Measurements from ENCODE around the gene IKBKE.

Gene IKBKE

GRCh38 chr1:206435445-206435844 lies 34.8 kb upstream of the IKBKE start:
- no peak overlapping the region for H3K4me3 ChIP-seq (ENCODE audit: low read depth, low read length)
- TF ChIP-seq, protein P1, sequence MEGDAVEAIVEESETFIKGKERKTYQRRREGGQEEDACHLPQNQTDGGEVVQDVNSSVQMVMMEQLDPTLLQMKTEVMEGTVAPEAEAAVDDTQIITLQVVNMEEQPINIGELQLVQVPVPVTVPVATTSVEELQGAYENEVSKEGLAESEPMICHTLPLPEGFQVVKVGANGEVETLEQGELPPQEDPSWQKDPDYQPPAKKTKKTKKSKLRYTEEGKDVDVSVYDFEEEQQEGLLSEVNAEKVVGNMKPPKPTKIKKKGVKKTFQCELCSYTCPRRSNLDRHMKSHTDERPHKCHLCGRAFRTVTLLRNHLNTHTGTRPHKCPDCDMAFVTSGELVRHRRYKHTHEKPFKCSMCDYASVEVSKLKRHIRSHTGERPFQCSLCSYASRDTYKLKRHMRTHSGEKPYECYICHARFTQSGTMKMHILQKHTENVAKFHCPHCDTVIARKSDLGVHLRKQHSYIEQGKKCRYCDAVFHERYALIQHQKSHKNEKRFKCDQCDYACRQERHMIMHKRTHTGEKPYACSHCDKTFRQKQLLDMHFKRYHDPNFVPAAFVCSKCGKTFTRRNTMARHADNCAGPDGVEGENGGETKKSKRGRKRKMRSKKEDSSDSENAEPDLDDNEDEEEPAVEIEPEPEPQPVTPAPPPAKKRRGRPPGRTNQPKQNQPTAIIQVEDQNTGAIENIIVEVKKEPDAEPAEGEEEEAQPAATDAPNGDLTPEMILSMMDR (IDR thresholded peaks at IDR 0.05; ENCODE audit: borderline replicate concordance, insufficient read depth, low read depth, low read length): no peak

DNA sequence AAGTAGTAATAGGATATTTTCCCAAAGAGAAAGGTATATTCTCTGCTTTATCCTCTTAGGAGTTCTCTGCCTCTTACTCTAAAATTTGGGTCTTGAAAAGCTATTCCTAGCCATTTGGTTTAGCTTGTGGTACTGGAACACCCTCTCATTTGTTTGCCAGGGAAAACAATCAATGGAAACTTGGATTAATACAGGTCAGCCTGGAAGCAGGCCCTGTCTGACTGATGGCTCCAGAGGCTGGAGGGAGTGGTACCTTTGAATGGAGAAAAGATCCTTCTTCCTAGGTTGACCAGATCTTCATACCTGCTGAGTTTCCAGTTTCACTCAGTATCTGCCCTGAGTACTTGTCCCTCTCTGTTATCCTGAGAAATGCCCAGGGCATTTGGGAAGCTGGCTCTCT lies 31.7 kb upstream of the IKBKE start:
- no peak overlapping the region for H3K4me3 ChIP-seq (ENCODE audit: low read depth, low read length)
- TF ChIP-seq, protein P1 (IDR thresholded peaks at IDR 0.05; ENCODE audit: borderline replicate concordance, insufficient read depth, low read depth, low read length): no peak

DNA sequence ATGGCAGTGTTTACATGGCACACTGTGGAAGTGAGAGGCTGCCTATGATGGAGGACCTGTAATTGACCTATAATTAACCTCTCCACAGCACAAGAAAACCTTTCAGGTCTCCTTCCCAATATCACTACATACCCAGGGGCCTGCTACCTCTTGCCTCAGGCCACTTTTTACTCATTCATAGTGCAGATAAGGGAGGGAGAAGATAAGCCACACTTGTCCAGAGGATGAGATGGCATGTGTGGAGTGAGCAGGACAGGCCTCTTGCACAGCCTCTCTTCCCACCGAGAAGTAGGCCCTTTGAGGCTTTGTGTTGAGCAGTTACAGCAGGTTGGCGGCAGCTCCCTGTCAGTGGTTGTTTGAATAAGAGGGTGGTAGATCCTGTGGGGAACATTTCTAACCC lies 31.1 kb upstream of the IKBKE start:
- H3K4me3 ChIP-seq (ENCODE audit: low read depth, low read length): no peak overlapping the region
- TF ChIP-seq, protein P1 (IDR thresholded peaks at IDR 0.05; ENCODE audit: borderline replicate concordance, insufficient read depth, low read depth, low read length): no peak

- TF ChIP-seq, protein P1 (IDR thresholded peaks at IDR 0.05; ENCODE audit: borderline replicate concordance, insufficient read depth, low read depth, low read length): no peak
These were observed 28.8 kb upstream of the IKBKE start for GRCh38 chr1:206441336-206441967.

GRCh38 chr1:206442101-206442500 lies 28.2 kb upstream of the IKBKE start:
- TF ChIP-seq, protein P1 (IDR thresholded peaks at IDR 0.05; ENCODE audit: borderline replicate concordance, insufficient read depth, low read depth, low read length): no peak
- H3K4me3 ChIP-seq (ENCODE audit: low read depth, low read length): no peak overlapping the region

More at GRCh38 chr1:206441336-206441967, 28.8 kb upstream of the IKBKE start:
- no peak overlapping the region for H3K4me3 ChIP-seq (ENCODE audit: low read depth, low read length)

DNA sequence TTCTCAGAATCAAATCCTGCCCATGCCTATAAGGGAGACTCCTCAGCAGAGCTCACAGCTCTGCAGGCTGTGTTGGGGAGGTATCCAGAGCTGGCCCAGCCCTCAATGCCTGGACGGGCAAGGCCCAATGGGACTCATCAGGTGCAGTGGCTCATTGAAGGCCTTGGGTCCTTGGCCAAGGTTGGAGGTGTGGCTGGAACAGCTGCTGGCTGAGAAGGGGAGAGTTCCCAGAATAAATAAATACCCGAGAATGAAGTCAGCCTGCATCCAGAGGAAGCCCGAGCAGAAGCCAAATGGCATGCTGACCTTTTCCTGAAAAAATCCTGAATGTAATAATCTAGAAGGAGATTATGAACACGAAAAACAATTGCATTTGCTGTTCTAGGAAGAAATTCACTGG lies 25.2 kb upstream of the IKBKE start:
- TF ChIP-seq, protein P1 (IDR thresholded peaks at IDR 0.05; ENCODE audit: borderline replicate concordance, insufficient read depth, low read depth, low read length): no peak
- H3K4me3 ChIP-seq (ENCODE audit: low read depth, low read length): no peak overlapping the region

- no peak overlapping the region for H3K4me3 ChIP-seq (ENCODE audit: low read depth, low read length)
- TF ChIP-seq, protein P1 (IDR thresholded peaks at IDR 0.05; ENCODE audit: borderline replicate concordance, insufficient read depth, low read depth, low read length): no peak
These were observed 24.3 kb upstream of the IKBKE start for GRCh38 chr1:206445911-206446356.

Data from GM12875 (cell line).